ENCODE measurements around the gene TMOD3. TPM values are rescaled to one million over a fixed set of nuclear protein-coding genes. Genes with fewer than 3 reads are reported as not detected.

Gene TMOD3
- total and polyA plus RNA-seq, 2 of the 8 experiments (the other 6 are each of a cell fraction or from before 2014, with no cell fraction given) = 3.9 to 29.0 TPM

- 84 to 100% methylated on average over 1 to 2 of the region's 2 CpGs for WGBS, 2 experiments (ENCODE audit: extremely low coverage in 1 of 2, insufficient coverage in 1 of 2, insufficient read length in 1 of 2, insufficient replicate concordance in 2 of 2, low coverage in 1 of 2, low lambda C conversion rate in 2 of 2, missing lambda C conversion rate in 1 of 2)
Measured at GRCh38 chr15:51883271-51883837, 53.9 kb downstream of the TMOD3 start.

More at GRCh38 chr15:51883271-51883837, 53.9 kb downstream of the TMOD3 start:
- no peak overlapping the region for H4K91ac ChIP-seq (replicated peaks; ENCODE audit: insufficient read length, low read length)
- H3K4me1 ChIP-seq (replicated peaks in 1 of 4; ENCODE audit: control insufficient read depth in 3 of 4, insufficient read depth in 4 of 4, low read length in 3 of 4) = no peaks in the 10 kb centered on the region
- H3K18ac ChIP-seq (ENCODE audit: extremely low read depth, low read length) = no peak overlapping the region
- H3K79me2 ChIP-seq (ENCODE audit: control insufficient read depth in 1 of 2, insufficient read depth in 2 of 2, low read length in 2 of 2) = no peaks in the 10 kb centered on the region
- FAIRE-seq (no peak), DNase-seq (ENCODE audit: low read depth in 1 of 2, low spot score in 2 of 2) (no peak)
- H2BK12ac ChIP-seq (ENCODE audit: low read depth, low read length) = no peak overlapping the region
- H3K4me3 ChIP-seq (ENCODE audit: extremely low read depth in 1 of 4, insufficient read depth in 2 of 4, low read depth in 3 of 4, low read length in 4 of 4) = no peak overlapping the region
- no peak overlapping the region for H2AFZ ChIP-seq (ENCODE audit: low read length)
- no peak overlapping the region for H3K23ac ChIP-seq (ENCODE audit: insufficient read length)
- TF ChIP-seq CHD2 (IDR thresholded peaks at IDR 0.05; ENCODE audit: low read length) (no peak), TAF7 (optimal IDR thresholded peaks at IDR 0.05; ENCODE audit: borderline replicate concordance, low read depth, low read length) (no peak), SRF (IDR thresholded peaks at IDR 0.05; ENCODE audit: low read depth, low read length) (no peak), HDAC2 (IDR thresholded peaks at IDR 0.05; ENCODE audit: borderline replicate concordance in 1 of 2, low read depth in 2 of 2, low read length in 2 of 2) (no peak), BACH1 (IDR thresholded peaks at IDR 0.05; ENCODE audit: low read length) (no peak), PHF8 (conservative IDR thresholded peaks at IDR 0.05; ENCODE audit: low read depth, low read length) (no peak), HDAC6 (IDR thresholded peaks at IDR 0.05; ENCODE audit: low read depth, low read length) (no peak), SP2 (IDR thresholded peaks at IDR 0.05; ENCODE audit: low read length) (no peak), POU5F1 (IDR thresholded peaks at IDR 0.05; ENCODE audit: low read depth, low read length) (no peak)
- no peaks in the 10 kb centered on the region for H3K23me2 ChIP-seq (ENCODE audit: low read depth, low read length)
- H2BK120ac ChIP-seq (replicated peaks; ENCODE audit: low read depth, low read length) = no peak overlapping the region
- H2BK20ac ChIP-seq (ENCODE audit: low read length) = no peak overlapping the region
- H3K36me3 ChIP-seq (ENCODE audit: control insufficient read depth in 2 of 4, insufficient read depth in 4 of 4, low read length in 3 of 4) = no peaks in the 10 kb centered on the region; a peak in 1 of 8 replicates
- H4K8ac ChIP-seq (ENCODE audit: extremely low read depth, insufficient read depth, low read length) = no peak overlapping the region
- ChIA-PET POLR2A (ENCODE audit: partially characterized antibody) (no interaction called here), CTCF (ENCODE audit: partially characterized antibody) (interaction anchor here (0.9 to 3.1 kb wide), 11 partner anchors 11 to 234 kb away, joined by 3 to 9 read pairs (median 4); no protein-coding TSS in a partner anchor)
- no peak overlapping the region for H3K27ac ChIP-seq (ENCODE audit: low read depth, low read length)
- no peak overlapping the region for H3K4me2 ChIP-seq (ENCODE audit: insufficient read depth in 1 of 2, low read depth in 2 of 2, low read length in 2 of 2)
- no peaks in the 10 kb centered on the region for H4K20me1 ChIP-seq (replicated peaks in 1 of 2; ENCODE audit: control insufficient read depth in 1 of 2, insufficient read depth in 2 of 2, low read length in 2 of 2)
- no peaks in the 10 kb centered on the region for H3K27me3 ChIP-seq (replicated peaks in 1 of 4; ENCODE audit: control insufficient read depth in 3 of 4, extremely low read depth in 1 of 4, insufficient read depth in 3 of 4, low read length in 3 of 4)
- H3K9me3 ChIP-seq (ENCODE audit: insufficient read depth in 2 of 2, low read depth in 1 of 2, low read length in 1 of 2) = peaks cover 0 to 10% of the 10 kb centered on the region in 2 experiments; a peak in 1 of 4 replicates
- H3K14ac ChIP-seq (ENCODE audit: insufficient read length) = no peak overlapping the region
- H3K4ac ChIP-seq (replicated peaks; ENCODE audit: insufficient read length, low read depth, low read length) = no peak overlapping the region
- no peak overlapping the region for H2BK15ac ChIP-seq (ENCODE audit: low read length)
- H2BK5ac ChIP-seq (ENCODE audit: low read depth, low read length) = no peak overlapping the region
- no peak overlapping the region for H3K56ac ChIP-seq (replicated peaks; ENCODE audit: insufficient read length, low read depth, low read length)
- no peak overlapping the region for H3K9ac ChIP-seq (replicated peaks in 1 of 4; ENCODE audit: extremely low read depth in 1 of 4, low read depth in 3 of 4, low read length in 3 of 4)
- no peaks in the 10 kb centered on the region for H3K79me1 ChIP-seq (ENCODE audit: low read depth, low read length)
- H2AK5ac ChIP-seq (ENCODE audit: low read depth, low read length) = no peak overlapping the region
- H4K5ac ChIP-seq (ENCODE audit: insufficient read length, low read depth, low read length) = no peak overlapping the region
